Right ventricle myocardium superior (tissue), 1 donor: Measurements from ENCODE around the gene SDF4. TPM values are rescaled to one million over a fixed set of nuclear protein-coding genes. Genes with fewer than 3 reads are reported as not detected.

Experiments
- ATAC-seq: fragments of 200-7000 bp; cut with Tn5 transposase; one replicate; pipeline ENCODE4 v1.9.1; 2020; ENCODE audit warnings: mild to moderate bottlenecking; ENCODE audit not compliant: poor library complexity
- DNase-seq: peaks from one replicate; pipeline ENCODE4 v3.0.0-alpha.2; 2020
- intact Hi-C: fragments of 100-400 bp; cut with DNase I; formaldehyde crosslinking; loops from one replicate; pipeline ENCODE4 v1.11.2; 2022
- total RNA-seq: library from RNA; stranded (reverse); fragmentation: NEBNext Ultra II Directional; extraction: Animal tissue kit (Norgen Biotek cat#: 25700); gene quantifications from one replicate; pipeline ENCODE4 v1.2.1, GENCODE V29; 2021
- donor health status: DM: no; HTN: yes; CAD: no; lungs with severe emphysema.

Gene SDF4
- total RNA-seq, 1 donor from 2014 or later = 110 TPM

- DNase-seq (no peak), ATAC-seq (peak; percentile 26)
- intact Hi-C loops = no loop called here
Measured at GRCh38 chr1:1244192-1244811, 12.5 kb upstream of the SDF4 start.

- ATAC-seq (no peak), DNase-seq (no peak)
- intact Hi-C loops = no loop called here
Measured at GRCh38 chr1:1243807-1244191, 12.0 kb upstream of the SDF4 start.

GRCh38 chr1:1243266-1243660 lies 11.5 kb upstream of the SDF4 start:
- no peak for ATAC-seq
- intact Hi-C loops = no loop called here
- no peak for DNase-seq

DNA sequence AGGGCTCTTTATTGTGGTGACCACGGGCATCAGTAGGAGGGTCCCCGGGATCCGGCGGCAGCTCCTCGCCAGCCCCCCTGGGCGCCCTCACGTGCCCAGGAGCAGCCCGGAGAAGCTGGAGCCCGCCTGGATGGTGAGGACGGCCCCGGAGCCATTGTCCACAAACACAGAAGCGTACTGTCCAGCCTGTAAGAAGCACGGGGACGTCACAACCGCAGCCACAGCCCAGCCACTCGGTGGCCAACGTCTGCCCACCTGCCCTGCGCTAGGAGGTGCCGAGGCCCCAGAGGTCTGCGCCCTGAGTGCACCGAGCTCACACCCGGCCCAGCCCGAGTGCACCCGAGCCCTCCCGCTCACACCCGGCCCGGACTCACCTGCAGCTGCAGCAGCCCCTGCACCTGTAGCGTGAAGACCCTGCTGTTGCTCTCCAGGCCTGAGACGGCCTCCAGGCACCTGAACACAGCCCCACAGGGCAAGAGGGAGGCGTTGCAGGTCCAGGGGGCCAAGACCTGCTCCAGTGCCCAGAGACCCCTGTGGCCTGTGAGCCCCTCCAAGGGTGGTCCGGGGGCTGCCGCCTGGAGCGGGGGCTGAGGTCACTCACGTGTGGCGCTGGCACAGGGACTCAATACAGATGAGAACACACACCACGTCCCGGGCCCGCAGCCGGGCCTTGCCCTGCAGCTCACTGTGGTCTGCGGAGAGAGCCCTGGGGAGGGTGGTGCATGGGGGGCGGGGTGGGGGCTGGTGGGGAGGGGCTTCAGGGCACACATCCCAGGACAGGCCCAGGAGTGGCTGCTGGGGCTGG lies 10.9 kb upstream of the SDF4 start:
- intact Hi-C loops = no loop called here
- DNase-seq (no peak), ATAC-seq (no peak)

GRCh38 chr1:1241588-1242219 lies 9.9 kb upstream of the SDF4 start:
- DNase-seq (no peak), ATAC-seq (no peak)
- intact Hi-C loops = no loop called here

GRCh38 chr1:1240822-1241587 lies 9.2 kb upstream of the SDF4 start:
- DNase-seq (no peak), ATAC-seq (no peak)

DNA sequence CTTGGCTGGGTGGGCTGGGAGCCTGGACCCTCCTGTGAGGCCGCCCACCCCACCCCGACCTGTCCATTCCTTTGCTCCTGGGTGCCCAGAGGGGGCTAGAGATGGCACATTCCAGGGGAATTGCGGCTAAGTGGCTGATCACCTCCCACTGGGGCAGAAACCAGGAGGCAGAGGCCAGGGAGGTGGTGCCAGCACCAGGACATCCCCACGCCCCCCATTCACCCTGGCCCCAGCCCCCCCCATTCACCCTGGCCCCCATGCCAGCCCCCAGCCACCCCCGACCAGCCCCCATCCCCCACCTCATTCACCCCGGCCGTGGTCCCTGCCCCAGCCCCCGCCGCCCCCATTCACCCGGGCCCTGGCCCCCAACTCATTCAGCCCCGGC lies 8.5 kb upstream of the SDF4 start:
- no peak for ATAC-seq
- no peak for DNase-seq
- intact Hi-C loops = no loop called here

More at GRCh38 chr1:1240822-1241587, 9.2 kb upstream of the SDF4 start:
- intact Hi-C loops = no loop called here

GRCh38 chr1:1239614-1240347 lies 8.0 kb upstream of the SDF4 start:
- intact Hi-C loops = no loop called here
- ATAC-seq = no peak

GRCh38 chr1:1239227-1239613 lies 7.4 kb upstream of the SDF4 start:
- intact Hi-C loops = no loop called here
- DNase-seq (no peak), ATAC-seq (no peak)

More at GRCh38 chr1:1239614-1240347, 8.0 kb upstream of the SDF4 start:
- no peak for DNase-seq

- ATAC-seq (no peak), DNase-seq (no peak)
- intact Hi-C loops = no loop called here
Measured at GRCh38 chr1:1238702-1239178, 6.9 kb upstream of the SDF4 start.

DNA sequence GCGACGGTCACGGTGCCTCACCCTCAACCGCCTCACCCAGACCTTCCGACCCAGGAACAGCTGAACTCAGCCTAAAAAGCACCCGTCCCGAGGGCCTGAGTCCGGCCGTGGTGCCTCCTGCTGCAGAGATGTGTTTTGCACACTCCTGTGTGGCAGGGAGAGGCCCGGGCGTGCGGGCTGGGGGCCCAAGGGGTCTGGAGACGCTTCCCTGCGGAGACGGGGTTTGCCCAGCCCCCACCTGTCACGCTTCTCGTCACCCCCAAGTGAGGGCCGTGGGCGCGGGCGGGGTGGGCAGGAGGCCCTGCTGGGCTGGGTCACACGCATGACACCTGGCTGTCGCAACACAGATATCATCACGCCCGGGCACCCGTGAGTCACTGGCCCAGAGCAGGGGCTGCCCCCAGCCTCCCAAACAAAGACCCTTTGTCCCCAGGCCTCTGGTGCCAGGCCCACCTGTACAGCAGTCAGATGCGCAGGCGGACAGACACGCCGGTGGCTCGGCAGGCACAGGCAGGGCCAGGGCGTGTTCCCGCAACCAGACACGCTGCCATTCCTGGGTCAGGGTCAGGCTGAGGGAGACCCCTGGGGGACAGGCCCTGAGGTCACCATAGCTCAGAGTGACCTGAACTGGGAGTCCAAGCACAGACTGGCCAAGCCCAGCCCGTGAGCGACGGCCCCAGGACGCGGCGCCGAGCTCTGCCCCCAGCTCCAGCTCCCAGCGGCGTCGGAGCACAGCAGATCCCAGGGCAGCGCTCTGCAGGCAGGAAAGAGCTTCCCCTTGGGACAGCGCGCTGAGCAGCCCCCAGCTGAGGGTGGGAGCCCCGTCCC lies 6.3 kb upstream of the SDF4 start:
- ATAC-seq (no peak), DNase-seq (no peak)
- intact Hi-C loops = no loop called here

DNA sequence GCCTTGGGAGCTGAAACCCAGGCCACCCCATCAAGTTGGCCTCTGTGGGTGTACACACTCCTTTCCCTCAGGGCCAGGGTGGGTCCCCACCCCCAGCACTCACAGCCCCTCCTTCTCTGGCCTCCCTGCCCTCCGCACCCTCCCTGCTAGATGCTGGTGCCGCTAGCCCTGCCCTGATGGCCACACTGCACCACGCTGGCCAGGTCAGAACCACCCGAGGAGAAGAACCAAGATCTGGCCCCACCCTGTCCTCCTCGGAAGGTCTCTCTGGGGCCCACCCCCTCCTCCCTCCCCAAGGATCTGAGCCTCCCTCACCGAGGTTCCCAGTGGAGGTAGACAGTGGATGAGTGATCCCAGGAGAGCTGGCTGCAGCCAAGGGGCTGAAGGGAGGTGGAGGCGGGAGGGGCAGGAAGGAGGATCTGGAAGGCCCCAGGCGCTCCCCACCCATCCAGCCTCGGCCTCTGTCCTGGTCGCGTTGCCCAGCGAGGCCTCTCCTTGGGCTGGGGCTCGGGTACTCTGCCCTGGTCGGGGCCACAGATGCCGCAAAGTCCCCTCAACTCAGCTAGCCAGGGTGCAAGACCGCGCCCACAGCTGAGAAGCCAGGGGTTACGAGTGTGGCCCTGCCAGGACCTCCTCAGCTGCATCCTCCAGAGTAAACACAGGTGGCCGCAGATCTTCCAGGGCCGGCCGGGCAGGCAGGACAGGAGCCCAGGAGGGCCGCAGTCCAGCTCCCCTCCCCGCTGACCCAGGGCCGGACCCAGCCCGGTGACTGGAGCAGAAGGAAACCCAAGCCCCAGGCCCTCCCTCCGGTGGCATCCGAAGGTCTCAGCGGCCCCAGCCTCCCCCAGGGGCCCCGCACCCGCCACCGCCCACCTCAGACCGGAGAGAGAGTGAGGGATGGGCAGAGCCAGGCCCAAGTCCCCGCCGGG lies 5.4 kb upstream of the SDF4 start:
- intact Hi-C loops = no loop called here
- DNase-seq = no peak
- ATAC-seq = no peak

- intact Hi-C loops = no loop called here
- DNase-seq (no peak), ATAC-seq (no peak)
Measured at GRCh38 chr1:1236176-1236763, 4.5 kb upstream of the SDF4 start.

DNA sequence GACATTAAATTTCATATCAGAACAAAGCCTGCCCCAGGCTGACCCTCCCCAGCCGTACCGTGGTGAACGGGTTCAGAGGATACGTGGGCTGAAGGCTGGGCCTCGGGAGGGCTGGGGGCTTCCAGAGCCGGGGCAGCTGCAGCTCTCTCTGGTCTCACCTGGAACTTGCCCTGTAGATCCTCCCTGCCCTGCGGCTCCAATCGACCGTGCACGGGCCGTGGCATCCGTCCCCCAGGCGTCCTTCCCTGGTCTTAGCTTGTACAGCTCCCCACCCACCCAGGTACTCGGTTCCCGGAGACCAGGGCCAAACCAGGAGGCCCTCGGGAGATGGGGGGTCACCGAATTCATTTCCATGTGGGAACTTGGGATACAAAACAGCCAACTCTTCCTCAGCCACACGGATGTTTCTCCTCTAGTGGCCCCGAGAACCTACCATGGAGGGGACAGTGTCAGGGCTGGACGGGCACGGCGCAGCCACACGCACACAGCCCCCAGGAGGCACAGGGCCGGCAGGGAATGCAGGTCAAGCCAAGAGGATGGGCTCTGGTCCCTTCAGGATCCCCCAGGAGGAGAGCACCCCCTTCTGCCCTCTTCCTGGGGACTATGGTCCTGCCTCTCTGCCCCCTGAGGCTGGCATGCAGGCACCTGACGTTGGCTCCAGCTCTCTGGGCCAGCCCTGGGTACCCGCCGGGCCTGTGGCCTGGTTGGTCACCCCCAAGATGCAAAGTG lies 3.4 kb upstream of the SDF4 start:
- intact Hi-C loops = no loop called here
- no peak for ATAC-seq

GRCh38 chr1:1234180-1234808 lies 2.5 kb upstream of the SDF4 start:
- intact Hi-C loops = loop anchor here (5.0 kb wide), 1 partner anchor 112 kb away; no protein-coding TSS in a partner anchor
- no peak for DNase-seq
- ATAC-seq = no peak

More for the DNA sequence above, 3.4 kb upstream of the SDF4 start:
- no peak for DNase-seq
